Keratinocyte (primary cell): ENCODE results near the gene PLD1. TPM values are rescaled to one million over a fixed set of nuclear protein-coding genes. Genes with fewer than 3 reads are reported as not detected.

Experiments
- DNase-seq: peaks from one replicate; pipeline ENCODE4 v3.0.0-alpha.2; 2011; ENCODE audit warnings: low read depth, missing footprints, low spot score
- FAIRE-seq: peaks from 2 replicates; lab custom pipeline; 2011; peaks lifted over from hg19 to GRCh38; lab: Jason Lieb, UNC
- H2AFZ ChIP-seq: 2 replicates; pipeline ENCODE4 v1.6.0; 2012; ENCODE audit warnings: low read length, control low read depth, inconsistent platforms; ENCODE audit not compliant: control insufficient read depth
- H3K27ac ChIP-seq: 2 replicates; pipeline ENCODE4 v1.5.1; 2011; ENCODE audit warnings: low read length; ENCODE audit not compliant: control insufficient read depth, insufficient read depth
- H3K27me3 ChIP-seq: 3 replicates; pipeline ENCODE4 v1.6.0; 2011; ENCODE audit warnings: low read length; ENCODE audit not compliant: control insufficient read depth, insufficient read depth; ENCODE audit errors: extremely low read depth
- H3K36me3 ChIP-seq, 2 experiments: 2 replicates in 1 of 2; 3 replicates in 1 of 2; pipeline ENCODE4 v1.5.1; 2011; ENCODE audit warnings: low read length in 2 of 2, mild to moderate bottlenecking in 1 of 2; ENCODE audit not compliant: control insufficient read depth in 2 of 2, insufficient read depth in 2 of 2; ENCODE audit errors: extremely low read depth in 1 of 2
- H3K4me1 ChIP-seq: 3 replicates; pipeline ENCODE4 v1.5.1; 2011; ENCODE audit warnings: low read length; ENCODE audit not compliant: control insufficient read depth, insufficient read depth; ENCODE audit errors: extremely low read depth
- H3K4me2 ChIP-seq: 3 replicates; pipeline ENCODE4 v1.6.0; 2011; ENCODE audit warnings: low read depth, low read length; ENCODE audit not compliant: control insufficient read depth, insufficient read depth; ENCODE audit errors: extremely low read depth
- H3K4me3 ChIP-seq, 3 experiments: fragments of 200-600 bp in 1 of 3; sonication (generic) in 1 of 3; 2 replicates in 2 of 3; 3 replicates in 1 of 3; pipeline ENCODE4 v1.5.1; 2011 to 2016; ENCODE audit warnings: low read length in 3 of 3, mild to moderate bottlenecking in 3 of 3, control low read depth in 2 of 3, inconsistent platforms in 1 of 3, low read depth in 1 of 3, mixed read lengths in 1 of 3, mixed run types in 1 of 3, moderate library complexity in 1 of 3; ENCODE audit not compliant: control insufficient read depth in 2 of 3, insufficient read depth in 2 of 3; ENCODE audit errors: extremely low read depth in 1 of 3
- H3K79me2 ChIP-seq: 2 replicates; pipeline ENCODE4 v1.6.0; 2012; ENCODE audit warnings: low read length; ENCODE audit not compliant: control insufficient read depth, insufficient read depth
- H3K9ac ChIP-seq: 3 replicates; pipeline ENCODE4 v1.6.0; 2011; ENCODE audit warnings: low read length; ENCODE audit not compliant: control insufficient read depth, insufficient read depth; ENCODE audit errors: extremely low read depth
- H3K9me1 ChIP-seq: 3 replicates; pipeline ENCODE4 v1.6.0; 2011; ENCODE audit warnings: low read length; ENCODE audit not compliant: control insufficient read depth, insufficient read depth; ENCODE audit errors: extremely low read depth
- H3K9me3 ChIP-seq: 2 replicates; pipeline ENCODE4 v1.5.1; 2012; ENCODE audit warnings: low read depth, low read length; ENCODE audit not compliant: control insufficient read depth
- H4K20me1 ChIP-seq: 3 replicates; pipeline ENCODE4 v1.6.0; 2011; ENCODE audit warnings: low read length; ENCODE audit not compliant: control insufficient read depth, insufficient read depth; ENCODE audit errors: extremely low read depth
- EZH2 ChIP-seq: IDR thresholded peaks from one replicate; pipeline ENCODE4 v1.6.1; 2012; ENCODE audit warnings: inconsistent platforms, mild to moderate bottlenecking, low read length, moderate library complexity
- dilution Hi-C: fragments of 300-500 bp; cut with MboI; formaldehyde crosslinking; loops from one replicate; pipeline ENCODE4 v1.7.0; 2020; ENCODE audit warnings: low sequenced_read_pairs; ENCODE audit not compliant: extremely low pct_ligation_motif_present
- polyA plus RNA-seq, 5 experiments: library from polyadenylated mRNA; depleted of rRNA in 3 of 5; stranded (reverse) in 3 of 5; stranded (forward) in 1 of 5; unstranded in 1 of 5; fragments of >200 nt; gene quantifications; 1 replicate in 1 of 5; 2 replicates in 3 of 5; 3 replicates in 1 of 5; pipeline versions ENCODE4 v1.2.1 to v1.2.3, GENCODE V29; 2011 to 2012; ENCODE audit warnings: missing spikeins in 2 of 5, low read depth in 1 of 5, low replicate concordance in 1 of 5
- TF ChIP-seq, protein P1 (sequence below), 3 experiments: IDR thresholded peaks in 1 of 3; conservative IDR thresholded peaks in 1 of 3; optimal IDR thresholded peaks in 1 of 3; 2 replicates in 2 of 3; 3 replicates in 1 of 3; pipeline versions ENCODE3 to v1.5.1; 2011; ENCODE audit warnings: low read length in 3 of 3, mild to moderate bottlenecking in 3 of 3, moderate library complexity in 2 of 3, control low read depth in 1 of 3, inconsistent platforms in 1 of 3; ENCODE audit not compliant: insufficient read depth in 2 of 3; ENCODE audit errors: extremely low read depth in 1 of 3

PLD1 gene
- polyA plus RNA-seq, 1 donor (not counting 4 experiments of a cell fraction or from before 2014, with no cell fraction given), result 14.7 TPM

DNA sequence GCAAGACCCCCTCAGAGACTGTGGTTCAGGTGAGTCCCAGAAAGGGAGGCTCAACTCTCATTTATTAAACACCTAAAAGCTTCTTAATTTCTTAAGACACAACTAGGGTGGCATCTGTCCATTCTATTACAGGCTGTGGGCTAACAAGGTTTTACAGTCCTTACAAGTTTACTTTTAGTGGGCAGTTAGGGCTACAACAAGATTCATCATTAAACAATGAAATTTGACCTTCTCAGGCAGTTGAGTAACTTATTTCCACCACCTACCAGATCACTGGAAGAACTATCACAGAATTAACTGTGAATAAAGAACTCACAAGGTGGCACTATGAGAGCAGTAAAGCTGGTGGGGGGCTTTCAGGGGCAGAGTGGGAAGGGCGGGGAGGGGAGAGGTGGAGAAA, 132.6 kb downstream of the PLD1 start:
- H4K20me1 ChIP-seq, result no peaks in the 10 kb centered on the region
- H3K27me3 ChIP-seq, result no peaks in the 10 kb centered on the region
- TF ChIP-seq, protein P1, sequence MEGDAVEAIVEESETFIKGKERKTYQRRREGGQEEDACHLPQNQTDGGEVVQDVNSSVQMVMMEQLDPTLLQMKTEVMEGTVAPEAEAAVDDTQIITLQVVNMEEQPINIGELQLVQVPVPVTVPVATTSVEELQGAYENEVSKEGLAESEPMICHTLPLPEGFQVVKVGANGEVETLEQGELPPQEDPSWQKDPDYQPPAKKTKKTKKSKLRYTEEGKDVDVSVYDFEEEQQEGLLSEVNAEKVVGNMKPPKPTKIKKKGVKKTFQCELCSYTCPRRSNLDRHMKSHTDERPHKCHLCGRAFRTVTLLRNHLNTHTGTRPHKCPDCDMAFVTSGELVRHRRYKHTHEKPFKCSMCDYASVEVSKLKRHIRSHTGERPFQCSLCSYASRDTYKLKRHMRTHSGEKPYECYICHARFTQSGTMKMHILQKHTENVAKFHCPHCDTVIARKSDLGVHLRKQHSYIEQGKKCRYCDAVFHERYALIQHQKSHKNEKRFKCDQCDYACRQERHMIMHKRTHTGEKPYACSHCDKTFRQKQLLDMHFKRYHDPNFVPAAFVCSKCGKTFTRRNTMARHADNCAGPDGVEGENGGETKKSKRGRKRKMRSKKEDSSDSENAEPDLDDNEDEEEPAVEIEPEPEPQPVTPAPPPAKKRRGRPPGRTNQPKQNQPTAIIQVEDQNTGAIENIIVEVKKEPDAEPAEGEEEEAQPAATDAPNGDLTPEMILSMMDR (optimal IDR thresholded peaks at IDR 0.05 in 1 of 3, IDR thresholded peaks at IDR 0.05 in 1 of 3, conservative IDR thresholded peaks at IDR 0.05 in 1 of 3; ENCODE audit: extremely low read depth in 1 of 3, insufficient read depth in 2 of 3, low read length in 3 of 3), result no peak
- no peak for TF ChIP-seq EZH2
- no peaks in the 10 kb centered on the region for H3K4me1 ChIP-seq
- dilution Hi-C loops, result no loop called here
- no peak overlapping the region for H3K9ac ChIP-seq
- no peak overlapping the region for H3K4me2 ChIP-seq
- peaks cover 0 to 3% of the 10 kb centered on the region in 2 experiments for H3K36me3 ChIP-seq
- H3K27ac ChIP-seq, result no peak overlapping the region
- no peaks in the 10 kb centered on the region for H3K9me1 ChIP-seq
- H3K4me3 ChIP-seq, result no peak overlapping the region
- FAIRE-seq, result no peak
- H3K9me3 ChIP-seq, result no peaks in the 10 kb centered on the region
- DNase-seq, result no peak
- H2AFZ ChIP-seq, result no peak overlapping the region
- H3K79me2 ChIP-seq, result no peaks in the 10 kb centered on the region

GRCh38 chr3:171676601-171677175, 133.6 kb downstream of the PLD1 start:
- Histone ChIP-seq H3K79me2 (no peaks in the 10 kb centered on the region), H2AFZ (no peak overlapping the region), H3K4me1 (no peaks in the 10 kb centered on the region), H3K4me3 (no peak overlapping the region), H3K9me1 (no peaks in the 10 kb centered on the region), H3K9ac (no peak overlapping the region), H3K36me3 (peaks cover 0 to 5% of the 10 kb centered on the region in 2 experiments), H3K27ac (no peak overlapping the region), H4K20me1 (no peaks in the 10 kb centered on the region), H3K4me2 (no peak overlapping the region), H3K9me3 (no peaks in the 10 kb centered on the region), H3K27me3 (no peaks in the 10 kb centered on the region)
- FAIRE-seq (no peak), DNase-seq (no peak)
- dilution Hi-C loops, result no loop called here
- no peak for TF ChIP-seq EZH2
- TF ChIP-seq, protein P1 (optimal IDR thresholded peaks at IDR 0.05 in 1 of 3, IDR thresholded peaks at IDR 0.05 in 1 of 3, conservative IDR thresholded peaks at IDR 0.05 in 1 of 3; ENCODE audit: extremely low read depth in 1 of 3, insufficient read depth in 2 of 3, low read length in 3 of 3), result no peak
